ACHN (cell line): Measurements from ENCODE around the gene KDF1.

ENCODE experiments used
- DNase-seq: peaks from one replicate; pipeline ENCODE4 v3.0.0-alpha.2; 2015
- in situ Hi-C: cut with HindIII; loops from 2 replicates; pipeline ENCODE4 v1.10.0; 2017; ENCODE audit warnings: low sequenced_read_pairs, low pct_ligation_motif_present, low pct_unique_long_range_greater_than_20kb

Gene KDF1

GRCh38 chr1:26936823-26937222, 23.4 kb downstream of the KDF1 start:
- in situ Hi-C loops: no loop called here

DNA sequence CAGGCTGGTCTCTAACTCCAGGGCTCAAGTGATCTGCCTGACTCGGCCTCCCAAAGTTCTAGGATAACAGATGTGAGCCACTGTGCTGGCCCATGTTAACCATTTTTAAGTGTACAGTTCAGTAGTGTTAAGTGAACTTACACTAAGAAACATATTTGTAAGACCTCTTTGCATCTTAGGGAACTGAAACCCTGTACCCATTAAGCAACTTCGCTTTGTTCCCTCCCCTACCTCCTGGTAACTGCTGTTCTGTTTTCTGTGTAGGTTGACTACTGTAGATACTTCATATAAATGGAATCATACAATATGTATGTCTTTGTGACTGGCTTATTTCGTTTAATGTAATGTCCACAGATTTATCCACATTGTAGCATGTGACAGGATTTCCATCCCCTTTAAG, 27.7 kb downstream of the KDF1 start:
- no peak for DNase-seq
- in situ Hi-C loops: no loop called here

More at GRCh38 chr1:26936823-26937222, 23.4 kb downstream of the KDF1 start:
- DNase-seq: no peak

DNA sequence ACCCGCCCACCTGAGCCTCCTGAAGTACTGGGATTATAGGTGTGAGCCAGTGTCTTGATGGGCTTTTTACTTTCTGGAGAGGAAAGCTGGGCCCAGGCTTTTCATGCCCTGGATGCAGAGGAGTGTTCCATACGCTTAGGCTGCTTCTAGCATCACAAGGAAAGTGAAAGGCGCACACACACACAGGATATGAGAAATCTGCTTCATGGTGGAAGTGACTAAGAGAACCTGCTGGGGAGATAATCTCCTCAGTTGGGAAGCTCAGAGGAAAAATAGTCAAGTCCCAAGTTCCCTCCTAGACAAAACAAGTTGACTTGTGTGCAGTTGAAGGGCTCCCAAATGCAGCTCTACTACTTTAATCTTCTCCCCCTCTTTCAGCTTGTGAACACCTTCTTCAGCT, 36.6 kb downstream of the KDF1 start:
- in situ Hi-C loops: no loop called here
- DNase-seq: no peak

- in situ Hi-C loops: no loop called here
- DNase-seq: no peak
Measured at GRCh38 chr1:26922901-26923300, 37.4 kb downstream of the KDF1 start.

DNA sequence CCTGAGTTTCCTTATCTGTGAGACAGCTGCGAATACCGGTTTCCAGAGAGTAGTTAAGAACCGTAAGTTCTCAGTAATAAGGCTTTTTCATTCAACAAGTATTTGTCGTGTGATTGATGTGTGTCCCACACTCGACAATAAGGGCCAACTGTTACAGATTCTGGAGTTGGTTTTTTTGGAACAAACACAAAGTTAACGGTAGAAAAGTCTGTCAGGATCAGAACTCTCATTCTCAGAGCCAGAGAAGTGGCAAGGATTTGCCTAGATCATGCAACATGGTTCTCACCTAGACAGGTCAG, 37.9 kb downstream of the KDF1 start:
- in situ Hi-C loops: no loop called here
- no peak for DNase-seq

DNA sequence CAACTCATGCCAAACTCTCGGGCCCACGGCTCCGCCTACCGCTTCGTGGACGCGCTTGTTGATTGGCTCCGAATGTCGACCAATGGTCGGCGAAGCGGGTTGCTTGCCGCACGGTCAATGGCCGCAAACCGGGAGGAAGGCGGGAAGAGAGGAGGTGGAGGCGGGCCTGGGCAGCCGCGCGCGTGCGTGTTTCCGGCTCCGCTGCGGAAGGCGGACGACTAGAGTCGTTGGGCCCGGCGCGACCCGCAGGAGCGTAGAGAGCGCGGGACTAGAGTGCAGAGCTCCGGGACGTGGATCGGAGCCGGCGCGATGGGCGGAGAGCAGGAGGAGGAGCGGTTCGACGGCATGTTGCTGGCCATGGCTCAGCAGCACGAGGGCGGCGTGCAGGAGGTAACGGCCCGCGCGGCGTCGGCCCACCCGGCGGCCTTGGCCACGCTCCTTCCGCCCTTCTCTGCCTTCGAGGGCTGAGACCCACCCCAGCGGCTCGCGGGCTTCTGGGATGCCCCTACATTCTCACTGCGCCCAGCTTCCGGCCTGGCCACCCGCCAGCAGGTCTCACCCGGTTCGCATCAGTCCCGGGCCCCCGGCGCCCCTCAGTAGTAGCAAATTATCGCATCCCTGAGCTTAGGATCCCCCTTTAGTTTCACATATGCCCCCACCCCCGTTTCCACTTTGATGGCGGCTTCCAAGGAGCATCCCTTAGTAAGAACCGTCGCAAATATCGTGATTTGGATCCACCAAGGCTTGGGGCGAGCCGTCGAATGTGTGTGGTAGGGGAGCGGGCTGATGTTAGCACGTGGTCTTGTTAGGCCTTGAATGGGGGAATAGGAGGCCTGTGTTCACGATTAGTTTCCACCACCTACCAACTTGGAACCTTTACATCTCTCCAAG, 38.5 kb downstream of the KDF1 start, which contains the start of gene NUDC:
Gene NUDC, plus strand, starts transcription at position 204 of the 891 bp plus-strand sequence. Its CDS starts 106 bp downstream, at position 310.
- DNase-seq: peak; percentile 96
- in situ Hi-C loops: no loop called here

- DNase-seq: no peak
- in situ Hi-C loops: no loop called here
Measured at GRCh38 chr1:26921126-26921539, 39.1 kb downstream of the KDF1 start.

- in situ Hi-C loops: no loop called here
- no peak for DNase-seq
Measured at GRCh38 chr1:26915204-26915842, 44.9 kb downstream of the KDF1 start.

GRCh38 chr1:26913754-26914619, 46.3 kb downstream of the KDF1 start, which contains the start of gene NR0B2:
NR0B2 (minus strand) TSS chr1:26913975; CDS start chr1:26913940, 35 bp downstream.
- in situ Hi-C loops: no loop called here
- no peak for DNase-seq

DNA sequence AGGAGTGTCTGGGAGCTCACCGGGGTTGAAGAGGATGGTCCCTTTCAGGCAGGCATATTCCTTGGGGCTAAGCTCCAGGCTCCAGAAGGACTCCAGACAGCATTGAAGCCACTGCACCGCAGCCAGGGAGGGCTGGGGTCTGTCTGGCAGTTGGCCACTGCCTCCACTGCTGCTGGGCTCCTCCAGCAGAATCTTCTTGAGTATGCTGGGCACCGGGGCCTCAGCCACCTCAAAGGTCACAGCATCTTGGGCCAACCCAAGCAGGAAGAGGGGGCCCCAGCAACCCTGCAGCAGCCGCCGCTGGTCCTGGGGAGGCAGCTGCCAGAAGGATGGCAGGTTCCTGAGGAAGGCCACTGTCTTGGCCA, 46.9 kb downstream of the KDF1 start:
- no peak for DNase-seq
- in situ Hi-C loops: no loop called here

- in situ Hi-C loops: no loop called here
- no peak for DNase-seq
Measured at GRCh38 chr1:26912147-26912490, 48.1 kb downstream of the KDF1 start.

GRCh38 chr1:26911399-26912146, 48.7 kb downstream of the KDF1 start:
- in situ Hi-C loops: no loop called here
- DNase-seq: no peak

DNA sequence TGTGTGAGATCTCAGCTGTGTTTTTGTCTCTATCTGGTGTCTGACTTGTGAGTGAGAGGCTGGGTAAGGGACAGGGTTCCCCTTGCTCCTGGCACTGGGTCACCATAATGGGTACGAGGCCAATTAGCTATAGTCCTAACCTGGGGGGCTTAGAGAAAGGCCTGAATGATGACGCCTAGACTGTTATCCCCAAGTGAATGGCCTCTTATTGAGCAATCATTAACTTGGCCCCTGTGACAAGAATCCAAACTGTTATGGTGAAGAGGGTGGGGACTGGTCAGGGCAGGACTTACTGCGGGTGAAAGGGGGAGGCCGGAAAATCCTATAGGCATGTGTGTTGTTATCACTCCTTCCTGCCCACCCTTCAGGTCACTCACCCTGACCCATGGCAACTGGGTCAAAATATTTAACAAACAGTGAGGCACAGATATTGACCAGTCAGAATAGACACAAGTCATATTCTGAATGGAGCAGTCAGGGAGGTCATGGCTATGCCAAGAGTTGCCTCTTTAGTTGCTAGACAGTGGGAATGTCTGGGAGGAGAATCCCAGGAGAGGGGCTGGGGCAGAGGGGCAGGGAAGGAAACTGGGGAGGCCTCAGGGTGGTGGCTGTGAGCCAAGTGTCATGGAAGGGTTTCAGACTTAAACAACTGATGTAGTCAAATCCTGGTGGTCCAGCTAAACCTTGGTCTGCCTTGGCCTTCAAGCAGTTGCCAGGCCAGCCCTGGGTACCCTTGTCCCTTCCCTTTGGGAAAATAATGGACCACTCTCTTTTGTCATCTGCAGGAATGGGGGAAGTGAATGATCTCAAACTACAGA, 49.7 kb downstream of the KDF1 start:
- in situ Hi-C loops: no loop called here
- DNase-seq: no peak

DNA sequence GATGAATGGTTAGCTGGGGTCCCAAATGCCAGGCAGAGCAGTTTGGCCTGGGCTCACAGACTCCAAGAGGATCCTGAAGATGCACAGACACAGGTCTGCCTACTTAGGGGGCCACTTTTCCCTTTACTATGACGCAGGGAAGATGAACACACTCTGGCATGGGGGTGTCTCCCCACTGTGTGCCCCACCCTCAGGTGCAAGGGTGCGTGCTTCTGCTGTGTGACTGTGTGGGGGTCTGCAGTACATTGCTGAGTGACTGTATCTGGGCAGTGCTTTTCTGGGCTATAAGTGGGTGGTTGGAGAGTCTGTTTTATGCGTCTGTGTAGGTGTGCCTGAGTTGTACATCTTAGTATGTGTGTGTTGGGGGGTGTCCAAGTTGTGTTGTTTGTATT, 50.3 kb downstream of the KDF1 start:
- no peak for DNase-seq
- in situ Hi-C loops: no loop called here

DNA sequence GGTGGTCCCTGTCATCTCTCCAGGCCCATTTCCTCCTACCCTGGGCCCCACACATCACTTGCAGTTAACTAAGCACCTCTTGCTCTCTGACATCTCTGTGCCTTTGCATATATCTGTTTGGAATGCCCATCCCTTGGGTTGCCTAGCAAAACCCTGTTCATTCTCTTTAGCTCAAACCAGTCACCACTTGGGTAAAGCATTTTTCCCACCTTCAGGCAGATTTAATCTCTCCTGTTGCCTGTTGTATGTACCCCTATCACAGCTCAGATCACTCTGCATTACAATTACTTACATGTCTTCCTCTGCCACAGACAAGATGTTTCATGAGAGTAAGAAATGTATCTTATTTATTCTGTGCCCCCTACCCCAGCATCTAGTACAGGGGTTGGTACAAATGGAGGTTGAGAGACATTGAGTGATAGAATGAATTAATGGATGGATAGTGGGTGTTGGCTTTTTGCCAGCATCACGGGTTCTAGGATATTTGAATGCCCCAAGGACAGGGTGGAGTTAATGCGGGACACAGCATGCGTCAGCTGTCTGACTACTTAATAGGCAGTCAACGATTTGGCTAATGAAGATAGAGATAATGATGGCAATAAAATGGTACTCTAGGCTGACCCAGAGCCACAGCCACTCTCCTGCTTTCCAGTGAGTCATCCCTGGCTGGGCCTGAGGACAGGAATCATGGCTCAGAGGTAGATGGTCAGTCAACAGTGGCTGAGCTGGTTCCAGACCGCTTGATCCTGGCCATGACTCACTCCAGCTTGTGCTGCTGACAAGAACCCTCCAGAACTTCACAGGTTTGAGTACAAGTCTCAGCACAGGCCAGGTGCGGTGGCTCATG, 53.0 kb downstream of the KDF1 start:
- in situ Hi-C loops: no loop called here
- DNase-seq: peak; percentile 94

- DNase-seq: no peak
- in situ Hi-C loops: no loop called here
Measured at GRCh38 chr1:26900815-26901511, 59.3 kb downstream of the KDF1 start.
